ENCODE data around the gene EVI5L.
"Not testable (repeated sequence)": the region's sequence is repeated elsewhere in the genome, so short reads cannot be mapped to it uniquely, and the experiment has no call there.

The EVI5L gene

DNA sequence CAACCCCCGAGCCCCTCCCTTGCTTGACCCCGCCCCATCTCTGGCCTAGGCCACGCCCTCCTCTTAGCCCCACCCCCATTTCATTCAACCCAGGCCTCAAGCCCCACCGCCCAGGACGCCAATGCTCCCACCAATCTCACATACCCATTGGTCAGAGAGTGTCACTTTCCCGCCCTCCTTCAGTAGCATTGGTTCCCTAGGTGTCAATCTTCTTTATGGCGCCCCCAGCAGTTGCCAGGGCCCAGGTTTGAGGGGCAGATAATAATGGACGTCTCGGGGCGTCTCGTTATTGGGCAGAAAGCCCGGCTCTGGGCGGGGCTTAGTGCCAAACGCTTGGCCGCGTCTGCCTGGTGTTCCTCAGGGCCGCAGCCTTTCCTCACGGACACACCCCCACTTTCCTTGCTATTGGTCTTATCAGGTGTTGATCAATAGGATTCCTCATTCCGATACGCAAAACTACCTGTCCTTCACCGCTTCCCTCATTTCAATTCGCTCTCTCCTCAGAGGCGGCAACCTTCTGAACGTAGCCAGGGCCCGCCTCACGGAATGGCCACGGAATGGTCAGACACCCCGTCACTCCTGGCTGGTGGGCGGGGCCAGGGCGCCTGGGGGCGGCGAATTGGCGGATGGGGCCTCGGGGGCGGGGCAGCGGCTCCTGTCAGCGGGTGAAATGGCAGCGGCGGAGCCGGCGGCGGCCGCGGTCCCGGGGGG, at the start of gene EVI5L:
TSS of gene EVI5L (plus strand) at position 658 of the 711 bp plus-strand sequence. CDS start 16,325 bp downstream, outside the sequence.
- peak; percentile 100 for DNase-seq

DNA sequence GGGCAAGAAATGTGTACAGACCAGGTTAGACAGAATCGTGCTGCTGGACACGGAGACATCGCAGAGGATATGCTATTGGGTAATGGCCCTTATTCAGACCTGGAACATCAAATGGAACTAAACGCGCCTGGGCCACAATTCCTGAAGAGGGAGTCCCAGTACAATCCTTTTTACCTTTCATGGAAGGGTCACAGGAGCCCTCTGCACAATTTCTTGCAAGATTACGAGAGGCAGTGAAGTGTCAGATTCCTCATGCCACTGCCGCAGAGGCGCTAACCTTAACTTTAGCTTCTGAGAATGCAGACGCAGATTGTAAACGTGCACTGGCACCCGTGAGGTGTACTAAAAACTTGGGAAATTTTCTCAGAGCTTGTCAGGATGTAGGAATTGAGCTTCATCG, 48.9 kb upstream of the EVI5L start:
- DNase-seq, result peak in 1 of 2 experiments; percentile 25

DNA sequence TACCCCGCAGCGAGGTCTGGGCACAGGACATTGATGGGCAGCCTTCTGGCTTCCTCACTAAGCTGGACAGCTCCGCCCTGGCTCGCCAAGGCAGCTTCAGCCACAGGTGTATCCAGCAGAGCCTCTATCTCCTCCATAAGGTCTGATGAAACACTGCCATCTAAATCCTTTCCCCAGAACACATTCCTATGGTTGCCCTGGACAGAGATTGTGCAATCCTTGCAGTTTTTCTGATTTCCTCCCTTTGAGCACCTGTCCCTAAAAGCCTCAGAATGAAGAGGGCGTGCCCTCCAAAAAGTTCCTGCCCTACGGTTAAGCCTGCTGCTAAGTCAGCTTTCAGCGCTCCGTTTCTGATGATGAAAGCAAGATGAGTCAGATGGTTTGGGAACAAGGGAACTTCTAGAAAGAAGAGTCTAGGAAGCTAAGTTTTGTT, 46.0 kb upstream of the EVI5L start:
- DNase-seq, result no peak

DNA sequence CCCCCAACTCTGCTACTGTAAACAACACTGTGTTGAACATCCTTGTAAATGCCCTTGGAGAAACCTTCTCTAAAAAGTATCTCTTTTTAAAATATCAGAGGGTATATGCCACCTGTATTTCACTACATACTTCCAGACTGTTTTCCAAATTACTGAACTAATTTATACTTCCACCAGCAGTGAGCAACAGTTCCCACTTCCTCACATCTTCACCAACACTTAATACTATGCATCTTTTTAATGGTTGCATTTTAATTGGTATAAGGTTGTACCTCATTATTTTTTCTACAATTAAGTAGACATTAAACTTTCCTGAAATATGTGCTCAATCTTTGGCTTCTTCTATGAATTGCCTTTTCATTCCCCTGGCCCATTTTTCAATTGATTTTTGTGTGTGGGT, 45.2 kb upstream of the EVI5L start:
- DNase-seq, result no peak

DNA sequence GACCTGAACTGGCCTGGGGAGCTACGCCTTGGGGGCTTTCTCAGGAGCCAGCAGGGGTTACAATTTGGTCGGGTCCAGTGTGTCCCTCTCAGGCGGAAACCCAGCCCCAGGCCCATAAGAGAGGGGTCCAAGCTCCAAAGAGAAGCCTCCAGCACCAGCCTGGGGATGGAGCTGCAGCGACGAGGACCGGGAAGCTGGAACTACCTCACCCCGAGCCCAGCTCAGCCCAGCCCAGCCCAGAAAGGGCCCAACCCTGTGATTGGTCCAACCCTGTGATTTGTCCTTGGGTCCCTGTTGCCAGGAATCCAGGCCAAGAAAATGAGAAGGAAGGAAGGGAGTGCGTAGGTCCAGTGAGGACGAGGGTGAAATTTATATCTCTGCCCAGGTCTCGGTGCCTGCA, 42.9 kb upstream of the EVI5L start:
- DNase-seq, result no peak

DNA sequence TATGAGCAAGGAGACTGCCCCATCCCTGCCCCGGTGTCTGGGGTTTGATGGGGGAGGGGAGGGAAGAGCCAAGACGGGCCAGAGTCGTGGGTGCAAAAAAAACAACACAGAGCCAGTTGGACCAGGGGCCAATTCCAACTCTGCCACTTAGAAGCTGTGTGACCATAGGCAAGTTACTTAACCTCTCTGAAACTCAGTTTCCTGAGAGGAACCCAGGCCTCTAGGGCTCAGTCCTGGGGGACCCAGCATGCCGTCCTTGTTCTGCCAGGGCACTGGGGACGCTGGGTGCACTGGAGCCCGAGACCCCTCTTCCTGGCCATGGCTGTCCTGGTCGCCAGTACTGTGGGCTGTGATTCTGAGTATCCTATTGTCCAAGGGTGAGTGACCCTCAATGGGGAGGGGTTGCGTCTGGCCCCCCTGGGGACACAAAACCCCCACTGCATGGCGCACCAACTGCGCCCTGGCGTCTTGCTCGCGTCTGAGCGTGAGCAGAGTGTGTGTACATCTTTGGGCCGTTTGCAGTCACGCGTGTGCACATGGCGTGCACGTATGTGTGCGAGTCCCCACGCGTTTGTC, 42.3 kb upstream of the EVI5L start:
- no peak for DNase-seq

DNA sequence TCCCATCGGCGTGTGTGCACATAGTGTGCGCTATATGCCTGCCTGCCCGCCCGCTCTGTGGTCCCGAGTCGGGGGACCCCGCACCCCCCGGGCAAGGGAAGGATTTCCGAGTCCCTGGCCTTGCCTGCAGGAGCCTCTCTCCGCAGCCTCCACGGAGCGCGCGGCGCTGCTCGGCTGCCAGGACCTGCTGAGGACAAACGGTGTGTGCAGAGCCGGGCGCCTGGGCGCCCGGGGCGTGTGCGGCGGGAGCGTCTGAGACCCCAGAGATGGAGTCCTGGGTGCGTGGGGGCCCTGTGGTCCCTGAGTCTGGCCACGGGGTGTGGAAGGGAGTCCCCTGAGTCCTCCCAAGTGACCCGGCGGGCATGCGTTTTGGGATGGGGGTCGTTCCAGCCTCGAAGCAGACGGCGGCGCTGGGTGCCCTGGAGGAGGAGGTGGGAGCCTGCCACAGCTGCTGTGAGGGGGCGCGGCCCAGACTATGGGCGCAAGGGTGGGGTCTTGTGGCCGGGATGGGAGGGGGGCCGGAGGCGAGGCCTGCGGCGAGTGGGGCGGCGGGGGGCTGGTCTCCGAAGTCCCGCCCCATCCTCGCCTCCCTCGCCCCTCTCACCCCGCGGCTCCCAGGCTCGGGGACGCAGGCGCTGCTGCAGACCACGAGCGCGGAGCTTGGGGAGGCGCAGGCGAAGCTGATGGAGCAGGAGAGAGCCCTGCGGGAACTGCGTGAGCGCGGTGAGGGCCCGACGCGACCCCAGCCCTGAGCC, 41.7 kb upstream of the EVI5L start:
- DNase-seq, result peak in 1 of 2 experiments; percentile 40

DNA sequence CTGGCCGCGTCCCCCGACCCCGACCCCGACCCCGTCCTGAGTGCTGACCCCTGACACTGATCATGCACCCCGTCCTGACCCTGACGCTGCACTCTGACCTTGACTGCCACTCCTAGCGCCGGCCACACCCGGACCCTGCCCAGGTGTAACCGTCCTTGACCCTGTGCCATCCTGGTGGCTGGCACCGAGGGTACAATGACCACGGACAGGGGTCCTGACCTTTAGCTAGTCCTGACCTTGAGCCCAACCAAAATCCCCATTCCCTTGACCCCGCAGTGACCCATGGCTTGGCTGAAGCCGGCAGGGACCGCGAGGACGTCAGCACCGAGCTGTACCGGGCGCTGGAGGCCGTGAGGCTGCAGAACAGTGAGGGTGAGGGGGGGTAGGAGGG, 41.1 kb upstream of the EVI5L start:
- no peak for DNase-seq

DNA sequence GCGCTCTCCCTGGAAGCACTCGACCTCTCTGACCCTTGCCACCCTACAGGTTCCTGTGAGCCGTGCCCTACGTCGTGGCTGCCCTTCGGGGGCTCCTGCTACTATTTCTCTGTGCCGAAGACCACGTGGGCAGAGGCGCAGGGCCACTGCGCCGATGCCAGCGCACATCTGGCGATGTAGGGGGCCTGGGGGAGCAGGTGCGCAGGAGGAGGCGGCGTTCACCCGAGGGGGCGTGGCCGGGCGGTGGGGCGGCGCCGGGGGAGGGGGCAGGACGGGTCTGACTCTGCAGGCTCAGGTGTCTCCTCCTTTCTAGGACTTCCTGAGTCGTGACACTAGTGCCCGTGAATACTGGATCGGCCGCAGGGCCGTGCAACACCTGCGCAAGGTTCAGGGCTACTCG, 40.6 kb upstream of the EVI5L start:
- DNase-seq, result peak in 1 of 2 experiments; percentile 24

DNA sequence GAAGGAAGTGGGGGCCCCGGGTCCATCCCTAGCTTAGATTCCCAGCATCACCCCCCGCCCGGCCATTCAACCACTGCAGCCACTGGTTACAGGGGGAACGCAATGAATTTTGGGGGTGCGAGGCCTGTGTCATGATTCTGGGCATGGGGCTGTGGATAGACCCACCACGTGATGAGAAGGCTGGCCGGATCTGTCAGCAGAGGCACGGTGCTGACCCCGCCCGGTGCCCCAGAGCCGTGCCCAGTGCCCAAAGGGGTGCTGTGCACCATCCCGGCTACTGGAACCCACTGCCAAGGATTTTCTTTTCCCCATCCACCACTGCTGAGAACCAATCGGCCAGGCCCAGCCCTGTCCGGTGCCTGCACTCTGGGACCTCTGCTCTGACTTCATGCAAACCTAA, 39.6 kb upstream of the EVI5L start:
- no peak for DNase-seq

DNA sequence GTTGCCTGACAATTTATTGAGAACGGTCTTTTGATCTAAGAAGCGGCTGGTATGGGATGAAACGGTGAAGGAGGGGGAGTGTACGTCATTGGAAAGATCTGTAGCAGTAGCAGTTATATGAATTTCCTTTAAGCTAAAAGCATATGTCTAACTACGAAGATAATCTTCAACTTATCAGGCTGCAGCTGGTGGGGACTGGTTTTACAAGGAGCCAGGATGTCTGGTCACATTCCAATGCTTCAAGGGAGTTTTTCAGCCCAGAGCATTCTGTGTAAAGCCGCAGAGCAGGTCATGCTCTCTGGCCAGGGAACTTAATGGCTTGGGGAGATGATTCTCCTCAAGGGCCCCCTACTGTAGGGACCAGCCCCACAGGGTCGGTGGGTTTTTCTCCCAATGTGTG, 37.7 kb upstream of the EVI5L start:
- DNase-seq, result peak in 1 of 2 experiments; percentile 43

DNA sequence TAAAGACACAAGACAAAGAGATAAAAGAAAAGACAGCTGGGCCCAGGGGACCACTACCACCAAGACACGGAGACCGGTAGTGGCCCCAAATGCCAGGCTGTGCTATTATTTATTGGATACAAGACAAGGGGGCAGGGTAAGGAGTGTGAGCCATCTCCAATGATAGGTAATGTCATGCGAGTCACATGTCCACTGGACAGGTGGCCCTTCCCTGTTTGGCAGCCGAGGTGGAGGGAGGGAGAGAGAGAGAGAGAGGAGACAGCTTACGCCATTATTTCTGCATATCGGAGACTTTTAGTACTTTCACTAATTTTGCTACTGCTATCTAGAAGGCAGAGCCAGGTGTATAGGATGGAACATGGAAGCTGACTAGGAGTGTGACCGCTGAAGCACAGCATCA, 37.3 kb upstream of the EVI5L start:
- not testable (repeated sequence) for DNase-seq

DNA sequence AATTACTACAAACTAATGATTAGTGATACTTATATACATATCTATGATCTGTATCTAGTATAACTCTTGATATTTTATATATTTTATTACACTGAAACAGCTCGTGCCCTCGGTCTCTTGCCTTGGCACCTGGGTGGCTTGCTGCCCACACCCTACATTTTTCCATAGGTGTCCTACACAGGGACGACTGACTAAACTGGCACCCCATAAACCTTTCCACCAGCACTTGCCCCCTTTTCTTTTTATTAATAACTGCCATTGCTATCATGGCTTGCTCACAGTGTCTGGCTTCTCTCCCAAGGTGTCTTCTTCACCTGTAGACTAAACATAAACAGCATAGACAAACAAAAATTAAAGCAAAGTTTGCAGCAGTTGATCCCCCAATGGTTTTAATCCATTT, 36.5 kb upstream of the EVI5L start:
- DNase-seq, result no peak

DNA sequence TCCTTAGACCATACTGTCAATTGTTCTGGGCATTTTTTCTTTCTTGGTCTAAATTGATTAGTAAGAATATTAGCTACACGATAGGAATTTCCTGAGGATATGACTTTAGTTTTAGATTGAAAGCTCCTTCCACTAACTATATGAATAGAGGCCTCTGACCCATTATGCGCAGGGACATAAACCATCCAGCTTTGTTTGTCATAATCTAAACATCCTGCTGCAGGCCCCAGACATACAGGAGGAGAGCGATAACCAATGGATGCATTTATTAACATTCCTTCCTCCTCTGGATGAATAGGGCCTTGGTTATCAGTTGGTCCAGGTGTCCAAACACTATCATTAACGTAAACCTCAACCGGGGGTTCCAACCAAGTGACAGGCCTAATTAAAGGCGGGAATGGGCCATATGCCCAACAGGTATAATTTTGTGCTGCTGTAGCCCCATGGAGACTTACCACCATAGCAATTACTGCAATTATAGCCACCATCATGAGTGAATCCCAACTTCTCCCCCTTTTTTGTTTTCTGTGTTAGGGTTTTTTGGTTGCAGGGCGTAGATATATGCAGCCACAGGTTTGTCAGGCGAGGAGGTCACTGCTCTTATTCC, 34.4 kb upstream of the EVI5L start:
- no peak for DNase-seq

DNA sequence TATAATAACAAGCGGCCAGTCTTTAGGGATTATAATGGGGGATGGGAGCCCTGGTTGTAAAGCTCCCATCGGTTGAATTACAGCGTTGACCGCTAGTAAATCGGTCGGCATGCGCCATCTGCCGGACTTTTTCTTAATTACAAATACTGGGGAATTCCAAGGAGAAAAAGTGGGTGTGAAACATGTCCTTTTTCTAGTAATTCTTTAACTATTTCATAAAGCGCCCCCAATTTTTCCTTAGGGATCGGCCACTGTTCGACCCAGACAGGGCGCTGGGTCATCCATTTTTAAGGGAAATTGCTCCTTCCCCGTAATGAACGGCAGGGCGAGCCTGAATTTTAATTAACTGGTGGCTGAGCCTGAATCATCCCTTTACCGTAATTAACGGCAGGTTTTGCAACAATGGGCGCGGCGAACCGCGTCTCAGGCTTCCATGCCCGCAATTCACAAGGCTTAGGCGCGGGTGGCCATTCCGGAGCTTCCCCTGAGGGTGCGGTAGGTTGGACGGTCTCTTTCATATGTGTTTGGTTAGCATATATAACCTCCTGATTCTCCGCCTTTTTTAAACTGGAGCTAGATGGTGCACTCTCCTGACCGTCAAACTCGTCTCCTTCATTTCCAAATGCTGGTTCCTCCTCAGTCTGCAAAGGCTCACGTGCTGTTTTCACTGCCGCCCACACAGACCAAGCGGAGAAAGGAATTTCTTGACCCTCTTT, 30.2 kb upstream of the EVI5L start:
- DNase-seq, result peak; percentile 64 to 83

DNA sequence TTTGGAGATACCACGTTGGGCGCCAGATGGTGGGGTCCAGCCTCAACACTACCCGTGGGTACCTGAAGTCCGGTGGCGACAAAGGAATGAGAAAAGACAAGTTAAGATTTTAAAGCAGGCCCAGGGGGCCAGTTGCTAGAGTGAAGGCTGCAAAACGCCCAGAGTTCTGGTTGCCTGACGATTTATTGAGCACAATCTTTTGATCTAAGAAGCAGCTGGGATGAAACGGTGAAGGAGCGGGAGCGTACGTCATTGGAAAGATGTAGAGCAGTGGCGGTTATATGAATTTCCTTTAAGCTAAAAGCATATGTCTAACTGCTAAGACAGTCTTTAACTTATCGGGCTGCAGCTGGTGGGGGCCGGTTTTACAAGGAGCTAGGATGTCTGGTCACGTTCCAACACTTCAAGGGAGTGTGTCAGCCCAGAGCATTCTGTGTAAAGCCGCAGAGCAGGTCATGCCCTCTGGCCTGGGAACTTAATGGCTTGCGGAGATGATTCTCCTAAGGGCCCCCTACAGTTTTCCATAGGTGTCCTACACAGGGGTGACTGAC, 28.9 kb upstream of the EVI5L start:
- DNase-seq, result no peak

DNA sequence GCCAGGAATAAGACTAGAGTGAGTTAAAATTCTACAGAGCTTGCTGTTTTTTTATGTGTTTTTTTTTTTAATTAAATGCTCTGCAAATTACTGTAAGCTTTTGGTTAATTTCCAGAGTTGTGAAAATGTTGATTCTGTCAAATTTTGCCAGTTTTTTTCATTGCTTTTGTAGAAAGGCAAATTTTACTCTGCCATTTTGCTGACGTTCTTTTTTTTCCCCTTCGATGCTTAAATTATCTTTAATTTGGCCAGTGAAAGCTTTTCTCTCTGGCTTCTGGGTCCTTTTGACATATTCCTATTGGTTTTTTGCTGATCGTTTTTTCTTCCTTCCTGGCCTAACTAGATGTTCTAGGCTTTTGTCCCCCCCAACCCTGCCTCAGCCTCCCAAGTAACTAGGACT, 23.8 kb upstream of the EVI5L start:
- DNase-seq, result no peak

DNA sequence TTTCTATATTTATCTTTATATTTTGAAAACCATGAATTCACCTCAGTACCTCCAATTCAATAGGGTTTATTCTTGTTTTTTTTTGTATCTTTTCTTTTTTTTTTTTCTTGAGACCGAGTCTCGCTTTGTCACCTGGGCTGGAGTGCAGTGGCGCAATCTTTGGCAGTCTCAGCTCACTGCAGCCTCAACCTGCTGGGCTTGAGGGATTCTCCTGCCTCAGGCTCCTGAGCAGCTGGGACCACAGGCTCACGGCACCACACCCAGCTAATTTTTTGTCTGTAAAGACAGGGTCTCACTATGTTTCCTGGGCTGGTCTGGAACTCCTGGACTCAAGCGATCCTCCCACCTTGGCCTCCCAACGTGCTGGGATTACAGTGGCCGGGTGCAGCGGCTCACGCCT, 23.1 kb upstream of the EVI5L start:
- DNase-seq, result no peak

DNA sequence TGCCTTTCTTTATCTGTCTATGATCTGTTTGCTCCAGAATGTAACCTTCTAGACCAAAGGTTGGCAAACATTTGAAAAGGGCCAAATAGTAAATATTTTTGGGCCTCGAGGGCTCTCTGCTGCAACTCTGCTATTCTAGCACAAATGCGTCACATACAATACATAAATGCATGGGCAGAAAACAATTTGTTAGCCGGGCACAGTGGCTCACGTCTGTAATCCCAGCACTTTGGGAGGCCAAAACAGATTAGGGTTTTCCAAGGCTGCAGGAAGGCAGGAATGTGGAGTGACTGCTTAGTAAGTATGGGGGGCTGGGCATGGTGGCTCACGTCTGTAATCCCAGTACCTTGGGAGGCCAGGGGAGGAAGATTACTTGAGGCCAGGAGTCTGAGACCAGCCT, 21.9 kb upstream of the EVI5L start:
- no peak for DNase-seq

DNA sequence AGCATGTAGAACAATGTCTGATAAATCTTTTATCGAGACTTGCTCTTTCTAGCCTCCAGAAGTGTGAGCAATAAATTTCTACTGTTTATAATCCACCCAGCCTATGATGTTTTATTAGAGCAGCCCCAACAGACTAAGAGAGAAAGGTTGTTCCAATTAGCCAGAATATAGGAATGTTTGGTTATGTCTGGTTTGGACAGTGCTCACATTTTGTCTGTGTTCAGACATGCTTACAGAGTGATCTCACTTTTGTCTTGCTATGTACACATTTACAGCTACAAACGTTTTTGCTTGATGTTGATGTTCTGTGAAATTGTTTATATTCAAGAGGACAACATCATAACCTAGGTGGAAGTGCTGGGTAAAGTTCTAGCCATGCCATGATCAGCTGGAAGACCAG, 18.0 kb upstream of the EVI5L start:
- DNase-seq, result no peak

DNA sequence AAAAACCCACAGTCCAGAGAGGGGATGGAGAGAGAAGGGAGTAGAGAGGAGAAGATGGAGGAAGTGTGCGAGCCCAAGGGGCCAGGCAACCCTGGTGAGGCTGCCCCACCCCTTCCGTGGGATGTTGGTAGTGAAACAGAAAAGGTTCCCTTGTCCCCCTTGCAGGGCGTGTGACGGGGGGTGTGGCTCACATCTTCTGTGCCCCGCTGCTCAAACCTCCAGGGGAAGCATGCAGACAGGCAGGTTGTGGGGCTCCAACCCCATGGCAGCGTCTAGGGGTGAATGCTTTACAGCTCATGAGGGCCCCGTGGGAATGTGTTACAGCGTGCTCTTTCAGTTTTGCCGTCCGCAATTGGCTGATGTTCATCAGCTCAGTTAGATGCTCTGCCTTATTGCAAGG, 14.7 kb upstream of the EVI5L start:
- no peak for DNase-seq

DNA sequence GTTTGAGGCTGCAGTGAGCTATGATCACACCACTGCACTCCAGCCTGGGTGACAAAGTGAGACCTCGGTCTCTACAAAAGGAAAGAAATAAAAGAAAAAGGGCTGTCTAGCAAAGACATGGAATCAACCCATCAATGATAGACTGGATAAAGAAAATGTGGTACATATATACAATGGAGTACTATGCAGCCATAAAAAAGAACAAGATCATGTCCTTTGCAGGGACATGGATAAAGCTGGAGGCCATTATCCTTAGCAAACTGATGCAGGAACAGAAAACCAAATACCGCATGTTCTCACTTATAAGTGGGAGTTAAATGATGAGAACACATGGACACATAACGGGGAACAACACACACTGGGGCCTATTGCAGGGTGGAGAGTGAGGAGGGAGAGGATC, 14.0 kb upstream of the EVI5L start:
- DNase-seq, result not testable (repeated sequence)

DNA sequence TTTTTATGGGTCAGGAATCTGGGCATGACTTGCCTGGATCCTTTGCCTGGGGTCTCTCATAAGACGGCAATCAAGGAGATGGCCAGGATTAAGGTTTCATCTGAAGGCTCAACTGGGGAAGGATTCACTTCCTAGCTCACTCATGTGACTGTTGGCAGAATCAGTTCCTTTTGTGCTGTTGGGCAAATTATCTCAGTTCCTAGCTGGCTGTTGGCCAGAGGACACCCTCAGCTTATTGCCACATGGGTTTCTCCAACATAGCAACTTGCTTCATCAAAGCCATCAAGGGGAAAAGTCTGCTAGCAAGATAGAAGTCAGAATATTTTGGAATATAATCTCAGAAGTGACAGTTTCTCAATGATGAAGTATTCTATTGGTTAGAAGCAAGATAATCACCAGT, 12.2 kb upstream of the EVI5L start:
- no peak for DNase-seq

Data from NCI-H524 (cell line).